Activated naive CD4-positive, alpha-beta T cell treated with Interleukin-2 at 50 U/mL for 16 hours (primary cell): ENCODE measurements around the gene GNAO1.

Experiments used
- DNase-seq: peaks from one replicate; pipeline ENCODE4 v3.0.0-alpha.2; 2020

GNAO1 gene

DNA sequence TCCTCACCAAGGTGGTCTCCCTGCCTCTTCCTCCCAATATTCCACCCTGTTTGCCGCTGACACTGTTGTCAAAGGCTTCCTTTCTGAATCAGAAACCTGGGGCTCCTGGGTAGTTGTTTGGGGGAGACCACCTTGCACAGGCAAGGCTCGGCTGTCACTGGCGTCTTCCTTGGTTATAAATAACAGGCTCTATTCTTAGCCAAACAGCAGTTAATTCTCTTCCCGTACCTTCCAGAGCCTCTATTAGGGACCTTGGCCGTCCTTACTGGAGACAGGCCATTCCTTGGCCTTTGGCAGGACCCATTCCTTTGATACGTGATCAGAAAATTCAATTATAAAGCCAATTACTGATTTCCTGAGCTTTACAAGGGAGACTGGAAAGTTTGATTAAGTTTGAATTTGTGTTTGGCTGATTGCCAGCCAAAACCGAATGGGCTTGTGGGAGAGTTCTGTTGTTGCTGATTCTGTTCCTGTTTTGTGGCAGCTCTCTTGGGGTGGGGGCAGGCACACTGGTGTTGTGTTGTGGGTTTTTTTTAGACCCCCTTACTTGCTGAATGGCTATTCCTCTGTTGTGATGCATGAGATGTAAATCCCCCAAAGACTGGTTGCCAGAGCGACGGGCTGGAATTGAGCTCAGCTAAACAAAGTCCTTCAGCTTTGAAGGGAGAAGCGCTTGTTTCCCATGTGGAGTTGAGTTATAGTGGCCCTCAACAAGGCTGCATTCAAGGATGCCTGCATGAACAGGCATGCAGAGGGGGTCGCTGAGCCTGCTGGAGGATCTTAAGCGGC is 104.6 kb downstream of the GNAO1 start:
- DNase-seq, result no peak

DNA sequence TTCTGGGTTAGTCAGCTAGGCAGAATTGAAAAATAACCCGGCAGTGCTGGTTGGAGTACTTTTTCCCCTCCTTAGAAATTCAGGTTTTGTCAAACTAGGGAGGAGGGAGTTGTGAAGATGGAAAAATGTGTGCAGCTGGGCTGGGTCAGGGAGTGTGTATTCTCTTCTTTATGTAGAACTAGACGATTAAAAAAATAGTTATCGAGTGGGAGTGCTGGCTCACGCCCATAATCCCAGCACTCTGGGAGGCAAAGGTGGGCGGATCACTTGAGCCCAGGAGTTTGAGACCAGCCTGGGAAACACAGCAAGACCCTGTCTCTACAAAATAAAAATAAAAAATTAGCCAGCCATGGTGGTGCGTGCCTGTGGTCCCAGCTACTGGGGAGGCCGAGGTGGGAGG is 106.4 kb downstream of the GNAO1 start:
- no peak for DNase-seq

DNA sequence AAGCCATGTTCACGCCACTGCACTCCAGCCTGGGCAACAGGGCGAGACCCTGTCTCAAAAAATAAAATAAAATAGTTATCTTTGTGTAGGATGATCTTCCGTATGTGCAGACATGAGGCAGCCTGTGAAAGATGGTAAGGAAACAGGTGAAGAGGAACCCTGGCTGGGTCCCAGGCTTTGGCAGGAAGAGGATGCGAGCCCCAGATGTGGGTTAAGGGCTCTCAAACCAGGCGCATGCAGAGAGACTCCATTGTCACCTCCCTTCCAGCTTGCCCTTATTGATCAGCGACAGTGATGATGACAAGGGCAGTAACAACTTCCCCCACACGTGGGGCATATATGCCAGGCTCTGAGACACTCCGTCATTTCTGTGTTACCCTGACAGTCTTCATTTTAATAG is 106.8 kb downstream of the GNAO1 start:
- DNase-seq, result no peak

- no peak for DNase-seq
Observed at GRCh38 chr16:56298948-56299596, 107.8 kb downstream of the GNAO1 start.

DNA sequence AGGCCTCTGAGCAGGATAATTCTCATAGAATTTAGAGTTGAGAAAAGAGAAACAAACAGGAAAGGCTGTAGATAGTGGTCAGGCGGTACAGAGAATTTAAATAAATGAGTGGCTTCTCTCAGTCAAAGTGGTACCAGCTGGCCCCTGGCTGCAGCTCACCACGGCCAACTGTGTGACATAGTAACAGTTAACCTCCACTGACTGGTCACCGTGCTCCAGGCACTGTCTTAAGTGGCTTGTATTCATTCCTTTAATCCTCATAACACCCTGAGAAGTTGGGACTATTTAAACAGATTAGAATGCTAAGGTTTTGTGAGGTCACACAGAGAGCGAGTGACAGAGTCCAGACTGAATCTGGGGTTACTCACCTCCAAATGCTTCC is 108.9 kb downstream of the GNAO1 start:
- no peak for DNase-seq

DNA sequence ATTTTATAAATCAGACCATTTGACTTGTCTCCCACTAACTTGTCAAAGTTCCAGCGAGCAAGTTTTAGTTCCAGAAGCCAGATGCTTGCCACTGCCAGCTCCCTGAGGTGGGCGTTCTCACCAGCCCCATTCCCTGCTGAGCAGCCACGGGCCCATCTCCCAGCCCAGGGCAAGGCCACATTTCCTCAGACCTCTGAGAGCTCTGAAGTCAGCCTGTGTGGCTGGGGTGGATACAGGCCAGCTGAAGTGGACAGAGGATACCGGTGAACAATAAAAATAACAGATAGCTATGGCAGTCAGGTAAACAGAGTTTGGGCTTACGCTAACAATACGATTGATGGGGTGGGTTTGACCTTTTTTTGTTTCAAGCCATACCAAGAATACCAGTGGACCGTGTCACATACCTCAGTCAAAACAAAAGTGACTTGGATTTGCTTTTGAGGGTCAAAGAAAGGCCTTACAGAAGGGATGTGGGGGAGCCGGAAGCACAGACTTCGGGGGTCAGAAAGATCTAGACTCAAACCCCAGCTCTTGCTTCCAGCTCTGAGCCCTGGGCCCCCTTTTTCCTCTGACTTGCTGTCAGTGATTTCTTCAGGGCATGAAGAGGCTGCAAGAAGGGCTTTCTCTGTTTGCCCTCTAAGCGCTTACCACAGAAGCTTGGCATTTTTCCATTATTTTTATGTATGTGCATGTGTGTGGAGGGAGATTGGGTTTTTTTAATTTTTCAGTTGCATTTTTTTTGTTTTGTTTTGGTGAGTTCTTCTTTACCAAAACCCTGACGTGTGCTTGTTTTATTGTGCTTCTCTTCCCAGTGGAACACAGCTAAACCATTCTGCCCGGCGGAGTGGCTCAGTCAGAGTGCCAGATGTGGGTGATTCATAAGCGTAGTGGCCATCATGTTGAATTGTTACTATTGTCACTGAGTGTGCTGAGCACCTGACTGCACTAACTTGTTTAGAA is 109.9 kb downstream of the GNAO1 start:
- DNase-seq, result no peak

DNA sequence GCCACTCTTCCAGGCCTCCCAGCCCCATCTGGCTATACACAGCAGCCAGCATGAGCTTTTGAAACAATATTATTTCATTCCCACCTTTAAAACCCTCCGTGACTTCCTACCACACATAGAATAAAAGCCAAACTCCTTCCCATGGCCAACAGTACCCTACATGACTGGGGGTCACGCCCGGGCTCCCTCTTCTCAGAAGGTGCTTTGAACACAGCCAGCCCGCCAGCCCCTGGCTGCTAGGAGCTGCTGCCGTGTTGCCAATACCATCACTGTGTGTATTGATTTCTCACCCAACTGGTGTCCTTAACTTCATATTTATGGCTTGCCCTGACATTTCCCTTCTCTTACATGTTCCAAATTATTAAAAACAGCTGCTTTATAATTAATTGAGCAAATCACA is 111.2 kb downstream of the GNAO1 start:
- no peak for DNase-seq

- DNase-seq, result no peak
Observed at GRCh38 chr16:56303066-56303715, 111.9 kb downstream of the GNAO1 start.

- DNase-seq, result no peak
Observed at GRCh38 chr16:56303880-56304279, 112.6 kb downstream of the GNAO1 start.

GRCh38 chr16:56305956-56306565 is 114.8 kb downstream of the GNAO1 start:
- no peak for DNase-seq

- no peak for DNase-seq
Observed at GRCh38 chr16:56306690-56307533, 115.6 kb downstream of the GNAO1 start.

DNA sequence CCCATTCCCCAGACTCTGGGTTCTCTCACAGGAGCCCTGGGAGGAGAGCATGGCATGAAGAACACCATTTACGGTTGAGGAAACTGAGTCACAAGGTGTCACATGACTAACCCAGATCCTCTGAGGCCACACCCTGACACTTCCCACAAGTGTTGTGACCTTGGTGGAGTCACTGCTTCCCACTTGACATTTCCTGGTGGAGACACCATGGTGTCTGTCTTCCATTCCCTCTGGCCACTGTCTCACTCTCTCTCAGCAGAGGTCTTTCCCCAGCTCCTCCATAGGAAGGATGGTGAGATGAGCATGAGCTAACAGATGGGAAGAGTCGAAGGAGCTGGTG is 116.2 kb downstream of the GNAO1 start:
- no peak for DNase-seq

- no peak for DNase-seq
Observed at GRCh38 chr16:56309008-56309407, 117.7 kb downstream of the GNAO1 start.

DNA sequence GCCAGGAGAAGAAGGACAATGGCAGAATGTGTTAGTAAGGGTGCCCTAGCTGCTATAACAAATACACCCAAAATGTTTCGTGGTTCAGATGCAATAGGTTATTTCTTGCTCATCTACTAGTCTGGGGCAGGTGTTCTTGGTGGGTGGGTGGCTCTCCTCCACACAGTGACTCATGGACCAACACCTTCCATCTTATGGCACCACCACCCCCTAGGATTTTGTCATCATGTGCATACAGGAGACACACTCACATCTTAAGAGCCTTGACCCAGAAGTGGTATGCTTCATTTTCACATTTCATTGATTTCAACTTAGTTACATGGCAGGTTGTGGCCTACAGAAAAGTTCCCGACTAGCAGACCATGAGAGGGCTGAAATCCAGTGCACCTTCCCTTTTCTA is 119.4 kb downstream of the GNAO1 start:
- peak; percentile 5 for DNase-seq

- no peak for DNase-seq
Observed at GRCh38 chr16:56311208-56312027, 120.1 kb downstream of the GNAO1 start.

DNA sequence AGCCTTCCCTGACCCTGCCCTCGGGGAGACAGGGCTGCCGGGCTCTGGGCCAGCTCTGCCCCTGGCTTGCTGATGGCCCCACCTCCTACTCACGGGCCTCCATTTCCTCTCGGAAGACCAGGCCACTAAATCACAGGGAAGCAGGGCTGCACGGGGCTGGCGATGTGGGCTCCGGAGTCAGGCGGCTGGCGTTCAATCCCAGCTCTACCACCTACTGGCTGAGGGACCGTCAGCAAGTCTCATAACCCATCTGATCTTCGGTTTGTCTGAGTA is 120.7 kb downstream of the GNAO1 start:
- DNase-seq, result no peak

- no peak for DNase-seq
Observed at GRCh38 chr16:56312556-56312955, 121.3 kb downstream of the GNAO1 start.

GRCh38 chr16:56314244-56314850 is 123.1 kb downstream of the GNAO1 start:
- DNase-seq, result no peak

DNA sequence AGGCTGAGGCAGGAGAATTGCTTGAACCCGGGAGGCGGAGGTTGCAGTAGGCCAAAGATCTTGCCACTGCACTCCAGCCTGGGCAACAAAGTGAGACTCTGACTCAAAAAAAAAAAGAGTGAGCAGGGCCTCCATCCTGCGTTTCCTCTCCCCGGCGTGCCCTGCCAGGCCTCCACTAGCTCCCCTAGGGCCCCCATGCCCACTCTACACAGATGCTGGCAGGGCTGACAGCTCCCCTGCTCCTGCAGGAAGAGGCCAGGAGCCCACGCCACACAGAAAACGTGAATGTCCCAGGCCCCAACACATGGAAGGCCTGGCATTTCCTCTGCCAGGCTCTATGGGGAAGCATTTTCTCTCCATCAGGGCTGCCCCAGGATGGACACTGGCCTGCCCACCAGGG is 124.7 kb downstream of the GNAO1 start:
- no peak for DNase-seq

DNA sequence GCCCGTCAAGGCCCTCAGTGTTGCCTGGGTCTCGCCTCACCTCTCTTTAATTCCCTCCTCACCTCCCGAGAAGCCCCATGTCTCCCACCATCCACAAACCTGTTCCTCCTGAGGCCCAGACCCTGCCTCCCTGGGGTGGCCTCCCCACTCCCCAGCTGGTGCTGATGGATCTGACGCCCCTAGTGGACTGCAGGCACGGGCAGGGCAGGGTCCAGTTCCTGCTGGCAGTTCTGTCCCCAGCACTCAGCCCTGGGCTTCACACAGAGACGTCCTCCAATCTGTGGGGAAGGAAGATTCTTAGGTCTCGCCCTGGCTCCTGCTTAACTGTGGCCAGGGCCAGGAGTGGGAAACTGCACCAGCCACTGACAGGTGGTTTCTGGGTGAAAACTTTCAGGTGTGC is 125.3 kb downstream of the GNAO1 start:
- no peak for DNase-seq
